Measurements from ENCODE around the gene NOM1. TPM values are rescaled to one million over a fixed set of nuclear protein-coding genes. Genes with fewer than 3 reads are reported as not detected.

The NOM1 gene
- total and polyA plus RNA-seq, 2 experiments from 2014 or later: 17.7 to 36.5 TPM

- peaks cover 100% of the 10 kb centered on the region for H3K27me3 ChIP-seq (ENCODE audit: insufficient read depth)
- no peaks in the 10 kb centered on the region for H3K79me2 ChIP-seq (replicated peaks; ENCODE audit: insufficient read depth)
- no peaks in the 10 kb centered on the region for H3K36me3 ChIP-seq (ENCODE audit: insufficient read depth)
- no peak overlapping the region for H2AFZ ChIP-seq
- H3F3A ChIP-seq (replicated peaks; ENCODE audit: low read depth): peaks cover 38% of the 10 kb centered on the region
- Mint-ChIP-seq H3K4me1 (peaks cover 60% of the 10 kb centered on the region), H3K4me3 (0 out of 3 replicates have a peak overlapping the region, but pooled peaks have one; percentile 24), H3K9me3 (peaks cover 5% of the 10 kb centered on the region; the same call in 1 of the 3 replicates), H3K27ac (no peak overlapping the region), H3K36me3 (ENCODE audit: low read depth) (no peaks in the 10 kb centered on the region), H3K27me3 (ENCODE audit: insufficient read depth, low read depth, poor library complexity) (peaks cover 98% of the 10 kb centered on the region)
- H3K4me2 ChIP-seq: peak overlapping the region; percentile 70
- no peak for TF ChIP-seq STAT1 (IDR thresholded peaks at IDR 0.05; ENCODE audit: unreplicated experiment)
- no peak for TF ChIP-seq ZNF114 (CRISPR knock-in tag; IDR thresholded peaks at IDR 0.05)
- TF ChIP-seq CREB1 (CRISPR knock-in tag; IDR thresholded peaks at IDR 0.05; ENCODE audit: low read depth): no peak
- TF ChIP-seq EZH2 (IDR thresholded peaks at IDR 0.05; ENCODE audit: low read depth, unreplicated experiment): peak; percentile 80
- no peak for TF ChIP-seq ZNF331 (CRISPR knock-in tag; IDR thresholded peaks at IDR 0.05; ENCODE audit: low read depth)
- H3K4me3 ChIP-seq: peak overlapping the region; percentile 49
- ATAC-seq (peak; percentile 2), DNase-seq (ENCODE audit: low spot score) (peak; percentile 82)
- H4K20me1 ChIP-seq (replicated peaks; ENCODE audit: insufficient read depth): peaks cover 26% of the 10 kb centered on the region
- H3K27ac ChIP-seq (ENCODE audit: low read depth): no peak overlapping the region
- H3K9me2 ChIP-seq (ENCODE audit: insufficient read depth): no peaks in the 10 kb centered on the region
- H3K4me1 ChIP-seq (ENCODE audit: insufficient read depth): peaks cover 80% of the 10 kb centered on the region
Measured at GRCh38 chr7:157016352-157017041, 67.0 kb downstream of the NOM1 start.

GRCh38 chr7:157017149-157017548 is 67.6 kb downstream of the NOM1 start:
- peaks cover 79% of the 10 kb centered on the region for H3K4me1 ChIP-seq (ENCODE audit: insufficient read depth)
- no peak overlapping the region for H3K27ac Mint-ChIP-seq
- H3K9me3 Mint-ChIP-seq: peaks cover 5% of the 10 kb centered on the region; the same call in 1 of the 3 replicates
- peaks cover 57% of the 10 kb centered on the region for H3K4me1 Mint-ChIP-seq
- H2AFZ ChIP-seq: no peak overlapping the region
- no peaks in the 10 kb centered on the region for H3K79me2 ChIP-seq (replicated peaks; ENCODE audit: insufficient read depth)
- H3F3A ChIP-seq (replicated peaks; ENCODE audit: low read depth): peaks cover 38% of the 10 kb centered on the region
- H3K4me3 ChIP-seq: peak overlapping the region; percentile 49
- peaks cover 25% of the 10 kb centered on the region for H4K20me1 ChIP-seq (replicated peaks; ENCODE audit: insufficient read depth)
- DNase-seq (ENCODE audit: low spot score) (no peak), ATAC-seq (peak; percentile 3)
- H3K36me3 ChIP-seq (ENCODE audit: insufficient read depth): no peaks in the 10 kb centered on the region
- peak overlapping the region; percentile 17; the same call in 1 of the 3 replicates for H3K4me3 Mint-ChIP-seq
- no peaks in the 10 kb centered on the region for H3K36me3 Mint-ChIP-seq (ENCODE audit: low read depth)
- H3K4me2 ChIP-seq: peak overlapping the region; percentile 70
- H3K27me3 Mint-ChIP-seq (ENCODE audit: insufficient read depth, low read depth, poor library complexity): peaks cover 98% of the 10 kb centered on the region
- H3K27me3 ChIP-seq (ENCODE audit: insufficient read depth): peaks cover 100% of the 10 kb centered on the region
- no peaks in the 10 kb centered on the region for H3K9me2 ChIP-seq (ENCODE audit: insufficient read depth)
- no peak overlapping the region for H3K27ac ChIP-seq (ENCODE audit: low read depth)
- no peak for TF ChIP-seq ZNF114 (CRISPR knock-in tag; IDR thresholded peaks at IDR 0.05)
- no peak for TF ChIP-seq POLR2AphosphoS5 (IDR thresholded peaks at IDR 0.05; ENCODE audit: low read depth)
- TF ChIP-seq, protein P1, sequence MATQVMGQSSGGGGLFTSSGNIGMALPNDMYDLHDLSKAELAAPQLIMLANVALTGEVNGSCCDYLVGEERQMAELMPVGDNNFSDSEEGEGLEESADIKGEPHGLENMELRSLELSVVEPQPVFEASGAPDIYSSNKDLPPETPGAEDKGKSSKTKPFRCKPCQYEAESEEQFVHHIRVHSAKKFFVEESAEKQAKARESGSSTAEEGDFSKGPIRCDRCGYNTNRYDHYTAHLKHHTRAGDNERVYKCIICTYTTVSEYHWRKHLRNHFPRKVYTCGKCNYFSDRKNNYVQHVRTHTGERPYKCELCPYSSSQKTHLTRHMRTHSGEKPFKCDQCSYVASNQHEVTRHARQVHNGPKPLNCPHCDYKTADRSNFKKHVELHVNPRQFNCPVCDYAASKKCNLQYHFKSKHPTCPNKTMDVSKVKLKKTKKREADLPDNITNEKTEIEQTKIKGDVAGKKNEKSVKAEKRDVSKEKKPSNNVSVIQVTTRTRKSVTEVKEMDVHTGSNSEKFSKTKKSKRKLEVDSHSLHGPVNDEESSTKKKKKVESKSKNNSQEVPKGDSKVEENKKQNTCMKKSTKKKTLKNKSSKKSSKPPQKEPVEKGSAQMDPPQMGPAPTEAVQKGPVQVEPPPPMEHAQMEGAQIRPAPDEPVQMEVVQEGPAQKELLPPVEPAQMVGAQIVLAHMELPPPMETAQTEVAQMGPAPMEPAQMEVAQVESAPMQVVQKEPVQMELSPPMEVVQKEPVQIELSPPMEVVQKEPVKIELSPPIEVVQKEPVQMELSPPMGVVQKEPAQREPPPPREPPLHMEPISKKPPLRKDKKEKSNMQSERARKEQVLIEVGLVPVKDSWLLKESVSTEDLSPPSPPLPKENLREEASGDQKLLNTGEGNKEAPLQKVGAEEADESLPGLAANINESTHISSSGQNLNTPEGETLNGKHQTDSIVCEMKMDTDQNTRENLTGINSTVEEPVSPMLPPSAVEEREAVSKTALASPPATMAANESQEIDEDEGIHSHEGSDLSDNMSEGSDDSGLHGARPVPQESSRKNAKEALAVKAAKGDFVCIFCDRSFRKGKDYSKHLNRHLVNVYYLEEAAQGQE (IDR thresholded peaks at IDR 0.05; ENCODE audit: unreplicated experiment): no peak
- TF ChIP-seq JUNB (IDR thresholded peaks at IDR 0.05; ENCODE audit: unreplicated experiment): no peak
- TF ChIP-seq CTCF (conservative IDR thresholded peaks at IDR 0.05; ENCODE audit: low read depth in 2 of 2): no peak
- TF ChIP-seq, protein P2, sequence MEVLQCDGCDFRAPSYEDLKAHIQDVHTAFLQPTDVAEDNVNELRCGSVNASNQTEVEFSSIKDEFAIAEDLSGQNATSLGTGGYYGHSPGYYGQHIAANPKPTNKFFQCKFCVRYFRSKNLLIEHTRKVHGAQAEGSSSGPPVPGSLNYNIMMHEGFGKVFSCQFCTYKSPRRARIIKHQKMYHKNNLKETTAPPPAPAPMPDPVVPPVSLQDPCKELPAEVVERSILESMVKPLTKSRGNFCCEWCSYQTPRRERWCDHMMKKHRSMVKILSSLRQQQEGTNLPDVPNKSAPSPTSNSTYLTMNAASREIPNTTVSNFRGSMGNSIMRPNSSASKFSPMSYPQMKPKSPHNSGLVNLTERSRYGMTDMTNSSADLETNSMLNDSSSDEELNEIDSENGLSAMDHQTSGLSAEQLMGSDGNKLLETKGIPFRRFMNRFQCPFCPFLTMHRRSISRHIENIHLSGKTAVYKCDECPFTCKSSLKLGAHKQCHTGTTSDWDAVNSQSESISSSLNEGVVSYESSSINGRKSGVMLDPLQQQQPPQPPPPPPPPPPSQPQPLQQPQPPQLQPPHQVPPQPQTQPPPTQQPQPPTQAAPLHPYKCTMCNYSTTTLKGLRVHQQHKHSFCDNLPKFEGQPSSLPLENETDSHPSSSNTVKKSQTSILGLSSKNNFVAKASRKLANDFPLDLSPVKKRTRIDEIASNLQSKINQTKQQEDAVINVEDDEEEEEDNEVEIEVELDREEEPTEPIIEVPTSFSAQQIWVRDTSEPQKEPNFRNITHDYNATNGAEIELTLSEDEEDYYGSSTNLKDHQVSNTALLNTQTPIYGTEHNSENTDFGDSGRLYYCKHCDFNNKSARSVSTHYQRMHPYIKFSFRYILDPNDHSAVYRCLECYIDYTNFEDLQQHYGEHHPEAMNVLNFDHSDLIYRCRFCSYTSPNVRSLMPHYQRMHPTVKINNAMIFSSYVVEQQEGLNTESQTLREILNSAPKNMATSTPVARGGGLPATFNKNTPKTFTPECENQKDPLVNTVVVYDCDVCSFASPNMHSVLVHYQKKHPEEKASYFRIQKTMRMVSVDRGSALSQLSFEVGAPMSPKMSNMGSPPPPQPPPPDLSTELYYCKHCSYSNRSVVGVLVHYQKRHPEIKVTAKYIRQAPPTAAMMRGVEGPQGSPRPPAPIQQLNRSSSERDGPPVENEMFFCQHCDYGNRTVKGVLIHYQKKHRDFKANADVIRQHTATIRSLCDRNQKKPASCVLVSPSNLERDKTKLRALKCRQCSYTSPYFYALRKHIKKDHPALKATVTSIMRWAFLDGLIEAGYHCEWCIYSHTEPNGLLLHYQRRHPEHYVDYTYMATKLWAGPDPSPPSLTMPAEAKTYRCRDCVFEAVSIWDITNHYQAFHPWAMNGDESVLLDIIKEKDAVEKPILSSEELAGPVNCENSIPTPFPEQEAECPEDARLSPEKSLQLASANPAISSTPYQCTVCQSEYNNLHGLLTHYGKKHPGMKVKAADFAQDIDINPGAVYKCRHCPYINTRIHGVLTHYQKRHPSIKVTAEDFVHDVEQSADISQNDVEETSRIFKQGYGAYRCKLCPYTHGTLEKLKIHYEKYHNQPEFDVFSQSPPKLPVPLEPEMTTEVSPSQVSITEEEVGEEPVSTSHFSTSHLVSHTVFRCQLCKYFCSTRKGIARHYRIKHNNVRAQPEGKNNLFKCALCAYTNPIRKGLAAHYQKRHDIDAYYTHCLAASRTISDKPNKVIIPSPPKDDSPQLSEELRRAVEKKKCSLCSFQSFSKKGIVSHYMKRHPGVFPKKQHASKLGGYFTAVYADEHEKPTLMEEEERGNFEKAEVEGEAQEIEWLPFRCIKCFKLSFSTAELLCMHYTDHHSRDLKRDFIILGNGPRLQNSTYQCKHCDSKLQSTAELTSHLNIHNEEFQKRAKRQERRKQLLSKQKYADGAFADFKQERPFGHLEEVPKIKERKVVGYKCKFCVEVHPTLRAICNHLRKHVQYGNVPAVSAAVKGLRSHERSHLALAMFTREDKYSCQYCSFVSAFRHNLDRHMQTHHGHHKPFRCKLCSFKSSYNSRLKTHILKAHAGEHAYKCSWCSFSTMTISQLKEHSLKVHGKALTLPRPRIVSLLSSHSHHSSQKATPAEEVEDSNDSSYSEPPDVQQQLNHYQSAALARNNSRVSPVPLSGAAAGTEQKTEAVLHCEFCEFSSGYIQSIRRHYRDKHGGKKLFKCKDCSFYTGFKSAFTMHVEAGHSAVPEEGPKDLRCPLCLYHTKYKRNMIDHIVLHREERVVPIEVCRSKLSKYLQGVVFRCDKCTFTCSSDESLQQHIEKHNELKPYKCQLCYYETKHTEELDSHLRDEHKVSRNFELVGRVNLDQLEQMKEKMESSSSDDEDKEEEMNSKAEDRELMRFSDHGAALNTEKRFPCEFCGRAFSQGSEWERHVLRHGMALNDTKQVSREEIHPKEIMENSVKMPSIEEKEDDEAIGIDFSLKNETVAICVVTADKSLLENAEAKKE (CRISPR knock-in tag; IDR thresholded peaks at IDR 0.05): no peak

Data from GM23338 (cell line).